ENCODE results near the gene PARD3B. TPM values are rescaled to one million over a fixed set of nuclear protein-coding genes. Genes with fewer than 3 reads are reported as not detected.

Gene PARD3B
- total and polyA plus RNA-seq, 2 experiments from 2014 or later = 3.5 to 4.4 TPM

GRCh38 chr2:205024822-205025518, 479.7 kb downstream of the PARD3B start:
- Histone ChIP-seq H3K79me2 (replicated peaks; ENCODE audit: insufficient read depth) (no peaks in the 10 kb centered on the region), H2AFZ (no peak overlapping the region), H3K9me2 (ENCODE audit: insufficient read depth) (0 out of 2 replicates have a peak, but pooled peaks cover 4% of the 10 kb centered on the region), H3K27me3 (ENCODE audit: insufficient read depth) (no peaks in the 10 kb centered on the region), H4K20me1 (replicated peaks; ENCODE audit: insufficient read depth) (no peaks in the 10 kb centered on the region), H3K4me1 (ENCODE audit: insufficient read depth) (no peaks in the 10 kb centered on the region), H3K4me2 (no peak overlapping the region), H3K4me3 (no peak overlapping the region), H3K36me3 (ENCODE audit: insufficient read depth) (no peaks in the 10 kb centered on the region), H3K27ac (ENCODE audit: low read depth) (no peak overlapping the region), H3F3A (replicated peaks; ENCODE audit: low read depth) (no peaks in the 10 kb centered on the region)
- TF ChIP-seq ZNF331 (CRISPR knock-in tag; IDR thresholded peaks at IDR 0.05; ENCODE audit: low read depth) = no peak
- TF ChIP-seq JUNB (IDR thresholded peaks at IDR 0.05; ENCODE audit: unreplicated experiment) = no peak
- TF ChIP-seq, protein P1, sequence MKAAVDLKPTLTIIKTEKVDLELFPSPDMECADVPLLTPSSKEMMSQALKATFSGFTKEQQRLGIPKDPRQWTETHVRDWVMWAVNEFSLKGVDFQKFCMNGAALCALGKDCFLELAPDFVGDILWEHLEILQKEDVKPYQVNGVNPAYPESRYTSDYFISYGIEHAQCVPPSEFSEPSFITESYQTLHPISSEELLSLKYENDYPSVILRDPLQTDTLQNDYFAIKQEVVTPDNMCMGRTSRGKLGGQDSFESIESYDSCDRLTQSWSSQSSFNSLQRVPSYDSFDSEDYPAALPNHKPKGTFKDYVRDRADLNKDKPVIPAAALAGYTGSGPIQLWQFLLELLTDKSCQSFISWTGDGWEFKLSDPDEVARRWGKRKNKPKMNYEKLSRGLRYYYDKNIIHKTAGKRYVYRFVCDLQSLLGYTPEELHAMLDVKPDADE (IDR thresholded peaks at IDR 0.05) = no peak
- no peak for TF ChIP-seq ZNF462 (CRISPR knock-in tag; IDR thresholded peaks at IDR 0.05)
- TF ChIP-seq NANOG (IDR thresholded peaks at IDR 0.05; ENCODE audit: borderline replicate concordance) = no peak
- TF ChIP-seq, protein P2, sequence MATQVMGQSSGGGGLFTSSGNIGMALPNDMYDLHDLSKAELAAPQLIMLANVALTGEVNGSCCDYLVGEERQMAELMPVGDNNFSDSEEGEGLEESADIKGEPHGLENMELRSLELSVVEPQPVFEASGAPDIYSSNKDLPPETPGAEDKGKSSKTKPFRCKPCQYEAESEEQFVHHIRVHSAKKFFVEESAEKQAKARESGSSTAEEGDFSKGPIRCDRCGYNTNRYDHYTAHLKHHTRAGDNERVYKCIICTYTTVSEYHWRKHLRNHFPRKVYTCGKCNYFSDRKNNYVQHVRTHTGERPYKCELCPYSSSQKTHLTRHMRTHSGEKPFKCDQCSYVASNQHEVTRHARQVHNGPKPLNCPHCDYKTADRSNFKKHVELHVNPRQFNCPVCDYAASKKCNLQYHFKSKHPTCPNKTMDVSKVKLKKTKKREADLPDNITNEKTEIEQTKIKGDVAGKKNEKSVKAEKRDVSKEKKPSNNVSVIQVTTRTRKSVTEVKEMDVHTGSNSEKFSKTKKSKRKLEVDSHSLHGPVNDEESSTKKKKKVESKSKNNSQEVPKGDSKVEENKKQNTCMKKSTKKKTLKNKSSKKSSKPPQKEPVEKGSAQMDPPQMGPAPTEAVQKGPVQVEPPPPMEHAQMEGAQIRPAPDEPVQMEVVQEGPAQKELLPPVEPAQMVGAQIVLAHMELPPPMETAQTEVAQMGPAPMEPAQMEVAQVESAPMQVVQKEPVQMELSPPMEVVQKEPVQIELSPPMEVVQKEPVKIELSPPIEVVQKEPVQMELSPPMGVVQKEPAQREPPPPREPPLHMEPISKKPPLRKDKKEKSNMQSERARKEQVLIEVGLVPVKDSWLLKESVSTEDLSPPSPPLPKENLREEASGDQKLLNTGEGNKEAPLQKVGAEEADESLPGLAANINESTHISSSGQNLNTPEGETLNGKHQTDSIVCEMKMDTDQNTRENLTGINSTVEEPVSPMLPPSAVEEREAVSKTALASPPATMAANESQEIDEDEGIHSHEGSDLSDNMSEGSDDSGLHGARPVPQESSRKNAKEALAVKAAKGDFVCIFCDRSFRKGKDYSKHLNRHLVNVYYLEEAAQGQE (IDR thresholded peaks at IDR 0.05; ENCODE audit: unreplicated experiment) = no peak
- TF ChIP-seq POLR2AphosphoS5 (IDR thresholded peaks at IDR 0.05; ENCODE audit: low read depth) = no peak
- TF ChIP-seq STAT1 (IDR thresholded peaks at IDR 0.05; ENCODE audit: unreplicated experiment) = no peak
- no peak for TF ChIP-seq ZNF114 (CRISPR knock-in tag; IDR thresholded peaks at IDR 0.05)
- no peak for TF ChIP-seq CREB1 (CRISPR knock-in tag; IDR thresholded peaks at IDR 0.05; ENCODE audit: low read depth)
- TF ChIP-seq EZH2 (IDR thresholded peaks at IDR 0.05; ENCODE audit: low read depth, unreplicated experiment) = no peak
- TF ChIP-seq EZH2phosphoT487 (IDR thresholded peaks at IDR 0.05; ENCODE audit: unreplicated experiment) = no peak
- TF ChIP-seq CTCF (conservative IDR thresholded peaks at IDR 0.05; ENCODE audit: low read depth in 2 of 2) = no peak
- H3K27me3 Mint-ChIP-seq (ENCODE audit: insufficient read depth, low read depth, poor library complexity) = no peaks in the 10 kb centered on the region
- H3K9me3 Mint-ChIP-seq = no peaks in the 10 kb centered on the region
- ATAC-seq (no peak), DNase-seq (ENCODE audit: low spot score) (no peak)
- no peak overlapping the region for H3K4me3 Mint-ChIP-seq
- H3K36me3 Mint-ChIP-seq (ENCODE audit: low read depth) = no peaks in the 10 kb centered on the region
- H3K27ac Mint-ChIP-seq = no peak overlapping the region
- no peaks in the 10 kb centered on the region for H3K4me1 Mint-ChIP-seq
